Measurements from ENCODE around the gene INPP5A. TPM values are rescaled to one million over a fixed set of nuclear protein-coding genes. Genes with fewer than 3 reads are reported as not detected.

INPP5A gene
- total and polyA plus RNA-seq, 2 of the 13 experiments (the other 11 are each of a cell fraction or from before 2014, with no cell fraction given): 17.5 to 37.9 TPM

DNA sequence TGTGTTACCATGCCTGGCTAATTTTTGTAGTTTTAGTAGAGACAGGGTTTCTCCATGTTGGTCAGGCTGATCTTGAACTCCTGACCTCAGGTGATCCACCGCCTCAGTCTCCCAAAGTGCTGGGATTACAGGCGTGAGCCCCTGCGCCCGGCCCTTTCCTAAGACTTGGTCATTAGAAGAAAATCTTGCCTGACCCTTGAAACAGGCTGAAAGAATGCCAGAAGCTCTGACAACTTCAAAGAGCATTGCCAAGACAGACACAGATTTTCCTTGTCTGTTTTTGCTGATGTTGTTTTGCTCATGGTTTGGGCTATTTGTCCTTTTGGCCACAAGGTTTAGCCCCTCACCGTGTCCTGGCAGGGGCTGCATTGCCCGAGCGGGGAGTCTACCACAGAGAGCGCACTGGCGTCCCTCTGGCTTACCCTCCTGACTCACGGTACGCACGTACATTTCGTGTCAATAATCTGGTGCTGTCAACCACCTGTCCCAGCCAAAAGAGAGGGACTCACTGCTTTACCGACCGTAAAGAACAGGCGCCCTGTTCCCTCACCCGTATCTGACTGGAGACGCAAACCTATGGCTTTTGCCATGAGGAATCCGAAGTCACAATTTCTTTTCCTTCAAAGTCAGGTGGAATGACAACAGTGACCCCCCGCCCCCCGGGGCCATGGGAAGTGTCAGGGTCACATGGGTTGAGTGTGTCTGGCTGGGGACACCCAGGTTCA is 10.1 kb upstream of the INPP5A start (continued):
- TF ChIP-seq, protein P1, sequence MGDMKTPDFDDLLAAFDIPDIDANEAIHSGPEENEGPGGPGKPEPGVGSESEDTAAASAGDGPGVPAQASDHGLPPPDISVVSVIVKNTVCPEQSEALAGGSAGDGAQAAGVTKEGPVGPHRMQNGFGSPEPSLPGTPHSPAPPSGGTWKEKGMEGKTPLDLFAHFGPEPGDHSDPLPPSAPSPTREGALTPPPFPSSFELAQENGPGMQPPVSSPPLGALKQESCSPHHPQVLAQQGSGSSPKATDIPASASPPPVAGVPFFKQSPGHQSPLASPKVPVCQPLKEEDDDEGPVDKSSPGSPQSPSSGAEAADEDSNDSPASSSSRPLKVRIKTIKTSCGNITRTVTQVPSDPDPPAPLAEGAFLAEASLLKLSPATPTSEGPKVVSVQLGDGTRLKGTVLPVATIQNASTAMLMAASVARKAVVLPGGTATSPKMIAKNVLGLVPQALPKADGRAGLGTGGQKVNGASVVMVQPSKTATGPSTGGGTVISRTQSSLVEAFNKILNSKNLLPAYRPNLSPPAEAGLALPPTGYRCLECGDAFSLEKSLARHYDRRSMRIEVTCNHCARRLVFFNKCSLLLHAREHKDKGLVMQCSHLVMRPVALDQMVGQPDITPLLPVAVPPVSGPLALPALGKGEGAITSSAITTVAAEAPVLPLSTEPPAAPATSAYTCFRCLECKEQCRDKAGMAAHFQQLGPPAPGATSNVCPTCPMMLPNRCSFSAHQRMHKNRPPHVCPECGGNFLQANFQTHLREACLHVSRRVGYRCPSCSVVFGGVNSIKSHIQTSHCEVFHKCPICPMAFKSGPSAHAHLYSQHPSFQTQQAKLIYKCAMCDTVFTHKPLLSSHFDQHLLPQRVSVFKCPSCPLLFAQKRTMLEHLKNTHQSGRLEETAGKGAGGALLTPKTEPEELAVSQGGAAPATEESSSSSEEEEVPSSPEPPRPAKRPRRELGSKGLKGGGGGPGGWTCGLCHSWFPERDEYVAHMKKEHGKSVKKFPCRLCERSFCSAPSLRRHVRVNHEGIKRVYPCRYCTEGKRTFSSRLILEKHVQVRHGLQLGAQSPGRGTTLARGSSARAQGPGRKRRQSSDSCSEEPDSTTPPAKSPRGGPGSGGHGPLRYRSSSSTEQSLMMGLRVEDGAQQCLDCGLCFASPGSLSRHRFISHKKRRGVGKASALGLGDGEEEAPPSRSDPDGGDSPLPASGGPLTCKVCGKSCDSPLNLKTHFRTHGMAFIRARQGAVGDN (CRISPR knock-in tag; IDR thresholded peaks at IDR 0.05): 0 out of 2 replicates have a peak, but pooled peaks have one; percentile 26

DNA sequence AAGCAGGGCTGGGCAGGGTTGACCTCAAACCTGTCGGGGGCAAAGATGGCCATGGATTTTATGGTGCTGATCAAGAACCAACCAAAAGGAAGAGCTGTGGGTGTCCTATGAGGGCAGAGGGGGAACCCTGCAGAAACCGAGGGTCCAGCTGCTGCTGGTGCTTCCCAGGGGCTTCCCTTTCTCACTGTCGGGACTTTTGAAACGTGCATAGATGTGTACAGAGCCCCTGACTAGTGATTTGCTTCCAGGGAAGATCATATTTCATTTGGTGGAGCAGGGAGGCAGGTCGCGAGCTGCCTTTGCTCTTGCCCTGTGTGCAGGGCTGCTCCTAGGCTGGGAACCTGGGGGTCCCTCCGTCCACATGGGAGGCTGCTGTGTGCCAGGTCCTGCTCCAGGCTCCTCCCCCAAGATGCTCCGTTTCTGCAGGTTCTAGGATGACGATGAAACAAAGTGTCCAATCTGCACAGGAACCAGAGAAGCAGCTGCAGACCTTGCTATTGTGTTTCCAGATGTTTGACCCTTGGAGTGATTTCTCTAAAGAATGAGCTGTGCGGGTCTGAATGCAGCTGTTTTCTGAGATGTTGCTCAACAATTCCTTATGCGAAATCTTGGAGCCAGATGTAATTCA is 9.4 kb upstream of the INPP5A start:
- WGBS (ENCODE audit: low lambda C conversion rate): 7% methylated on average over 5 of the region's 11 CpGs
- CTCF ChIA-PET (ENCODE audit: low intra/inter-chr PET ratio, low total read pairs): no interaction called here

More for the DNA sequence above, 9.4 kb upstream of the INPP5A start:
- POLR2A ChIA-PET: interaction anchor here (1.0 kb wide), 1 partner anchor 10 kb away, joined by 6 read pairs; no protein-coding TSS in a partner anchor
- Histone ChIP-seq H3K9me3 (ENCODE audit: low read length) (peaks cover 6% of the 10 kb centered on the region; the same call in 1 of the 2 replicates), H3K27me3 (ENCODE audit: control insufficient read depth in 1 of 2, insufficient read depth in 2 of 2, low read length in 2 of 2) (peaks cover 5 to 56% of the 10 kb centered on the region in 2 experiments), H4K20me1 (ENCODE audit: insufficient read depth, low read length) (no peaks in the 10 kb centered on the region), H3K27ac (ENCODE audit: extremely low read length, insufficient read depth, low read length) (no peak overlapping the region), H3K4me2 (ENCODE audit: low read depth, low read length) (peak overlapping the region; percentile 48), H3K4me1 (ENCODE audit: insufficient read depth, low read length) (peaks cover 18% of the 10 kb centered on the region), H2AFZ (ENCODE audit: low read length) (no peak overlapping the region), H3K79me2 (ENCODE audit: insufficient read depth, low read length) (no peaks in the 10 kb centered on the region), H3K9ac (ENCODE audit: insufficient read depth, low read depth, low read length) (no peak overlapping the region), H3K4me3 (replicated peaks in 1 of 3; ENCODE audit: insufficient read depth in 1 of 3, low read depth in 2 of 3, low read length in 3 of 3) (peak overlapping the region in 1 of 3 experiments; percentile 34; a peak in 1 of 6 replicates), H3K36me3 (replicated peaks in 1 of 2; ENCODE audit: control insufficient read depth in 1 of 2, insufficient read depth in 2 of 2, low read length in 2 of 2) (no peaks in the 10 kb centered on the region)
- no peak for DNase-seq (ENCODE audit: low spot score)
- no peak for TF ChIP-seq PAX8 (CRISPR knock-in tag; IDR thresholded peaks at IDR 0.05; ENCODE audit: borderline replicate concordance)
- peak; percentile 34; the same call in 1 of the 2 replicates for TF ChIP-seq SIX1 (CRISPR knock-in tag; IDR thresholded peaks at IDR 0.05; ENCODE audit: borderline replicate concordance)
- 0 out of 2 replicates have a peak, but pooled peaks have one; percentile 4 for TF ChIP-seq BCL6 (CRISPR knock-in tag; IDR thresholded peaks at IDR 0.05)
- no peak for TF ChIP-seq ZNF441 (CRISPR knock-in tag; IDR thresholded peaks at IDR 0.05; ENCODE audit: borderline replicate concordance)
- TF ChIP-seq HES4 (CRISPR knock-in tag; IDR thresholded peaks at IDR 0.05; ENCODE audit: borderline replicate concordance): no peak
- no peak for TF ChIP-seq POLR2AphosphoS5 (IDR thresholded peaks at IDR 0.05; ENCODE audit: low read depth, low read length)
- TF ChIP-seq EZH2 (conservative IDR thresholded peaks at IDR 0.05; ENCODE audit: low read depth, low read length): 0 out of 2 replicates have a peak, but pooled peaks have one; percentile 53
- TF ChIP-seq SRF (IDR thresholded peaks at IDR 0.05; ENCODE audit: low read depth, low read length): no peak
- no peak for TF ChIP-seq ZNF121 (CRISPR knock-in tag; IDR thresholded peaks at IDR 0.05)
- FAIRE-seq: no peak
- peak; percentile 58 for ATAC-seq
- intact Hi-C loops (cut with micrococcal nuclease; ENCODE audit: unreplicated experiment) (no loop called here), in situ Hi-C loops (cut with HindIII; ENCODE audit: extremely low pct_ligation_motif_present, low pct_unique_long_range_greater_than_20kb) (no loop called here)
- BruUV-seq (replicated peaks): no TSS peak

Measured in HepG2 (cell line).